Mammary epithelial cell (primary cell): Measurements from ENCODE around the gene OMG.

Experiments
- EZH2 ChIP-seq: IDR thresholded peaks from 2 replicates; pipeline ENCODE4 v1.6.1; 2012; ENCODE audit warnings: low read length, inconsistent platforms, borderline replicate concordance
- TF ChIP-seq, protein P1 (sequence below), 2 donors: IDR thresholded peaks in 1 of 2; conservative IDR thresholded peaks in 1 of 2; 2 replicates each; pipeline ENCODE4 v1.5.1; 2011 to 2012; ENCODE audit warnings: inconsistent platforms in 2 of 2, low read length in 2 of 2, mild to moderate bottlenecking in 2 of 2, control low read depth in 1 of 2, low read depth in 1 of 2; ENCODE audit not compliant: insufficient read depth in 1 of 2; ENCODE audit errors: extremely low read depth in 1 of 2

DNA sequence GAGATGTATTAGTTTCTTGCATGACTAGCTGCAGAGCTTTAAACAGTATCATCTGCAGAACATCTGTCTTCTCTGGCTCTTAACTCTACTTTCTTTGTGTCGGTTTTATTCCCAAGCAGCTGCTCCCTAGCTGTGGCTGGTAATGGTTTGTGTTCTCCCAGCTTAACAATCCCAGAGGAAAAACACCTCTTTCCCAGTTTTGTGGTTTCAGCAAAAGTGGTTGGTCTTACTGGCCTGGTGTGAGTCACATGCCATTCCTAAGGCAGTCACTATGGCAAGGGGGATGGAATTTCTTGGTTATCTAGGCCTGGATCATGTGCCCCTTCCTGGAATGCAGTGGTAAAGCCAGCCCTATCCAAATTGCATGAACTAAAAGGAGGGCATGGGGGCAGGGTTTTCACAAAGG lies 27.5 kb downstream of the OMG start:
- TF ChIP-seq, protein P1, sequence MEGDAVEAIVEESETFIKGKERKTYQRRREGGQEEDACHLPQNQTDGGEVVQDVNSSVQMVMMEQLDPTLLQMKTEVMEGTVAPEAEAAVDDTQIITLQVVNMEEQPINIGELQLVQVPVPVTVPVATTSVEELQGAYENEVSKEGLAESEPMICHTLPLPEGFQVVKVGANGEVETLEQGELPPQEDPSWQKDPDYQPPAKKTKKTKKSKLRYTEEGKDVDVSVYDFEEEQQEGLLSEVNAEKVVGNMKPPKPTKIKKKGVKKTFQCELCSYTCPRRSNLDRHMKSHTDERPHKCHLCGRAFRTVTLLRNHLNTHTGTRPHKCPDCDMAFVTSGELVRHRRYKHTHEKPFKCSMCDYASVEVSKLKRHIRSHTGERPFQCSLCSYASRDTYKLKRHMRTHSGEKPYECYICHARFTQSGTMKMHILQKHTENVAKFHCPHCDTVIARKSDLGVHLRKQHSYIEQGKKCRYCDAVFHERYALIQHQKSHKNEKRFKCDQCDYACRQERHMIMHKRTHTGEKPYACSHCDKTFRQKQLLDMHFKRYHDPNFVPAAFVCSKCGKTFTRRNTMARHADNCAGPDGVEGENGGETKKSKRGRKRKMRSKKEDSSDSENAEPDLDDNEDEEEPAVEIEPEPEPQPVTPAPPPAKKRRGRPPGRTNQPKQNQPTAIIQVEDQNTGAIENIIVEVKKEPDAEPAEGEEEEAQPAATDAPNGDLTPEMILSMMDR (conservative IDR thresholded peaks at IDR 0.05 in 1 of 2, IDR thresholded peaks at IDR 0.05 in 1 of 2; ENCODE audit: extremely low read depth in 1 of 2, insufficient read depth in 1 of 2, low read depth in 1 of 2, low read length in 2 of 2): no peak
- TF ChIP-seq EZH2: no peak
